Mesendoderm (in vitro differentiated cells): ENCODE results near the gene CHRNA4.

Experiments used
- DNase-seq: peaks from one replicate; pipeline ENCODE4 v3.0.0; 2013
- H2AK5ac ChIP-seq: 2 replicates; pipeline ENCODE4 v1.6.1; 2013; ENCODE audit warnings: low read length, inconsistent platforms
- H2BK120ac ChIP-seq: 2 replicates; pipeline ENCODE4 v1.6.1; 2013; ENCODE audit warnings: low read depth, mild to moderate bottlenecking, low read length, moderate library complexity, mixed read lengths
- H2BK15ac ChIP-seq: replicated peaks from 2 replicates; pipeline ENCODE4 v1.6.1; 2013; ENCODE audit warnings: low read depth, mild to moderate bottlenecking, moderate library complexity
- H2BK5ac ChIP-seq: 2 replicates; pipeline ENCODE4 v1.6.1; 2013; ENCODE audit warnings: low read length, inconsistent platforms
- H3K18ac ChIP-seq: 2 replicates; pipeline ENCODE4 v1.6.1; 2013; ENCODE audit warnings: mild to moderate bottlenecking, low read length, mixed read lengths
- H3K23ac ChIP-seq: one replicate; pipeline ENCODE4 v1.6.1; 2013; ENCODE audit warnings: low read length
- H3K27ac ChIP-seq: 2 replicates; pipeline ENCODE4 v1.5.1; 2013; ENCODE audit warnings: low read depth, mild to moderate bottlenecking, inconsistent platforms, low read length, moderate library complexity
- H3K27me3 ChIP-seq: 2 replicates; pipeline ENCODE4 v1.6.1; 2013; ENCODE audit warnings: low read length, control low read depth, mild to moderate bottlenecking, inconsistent platforms; ENCODE audit not compliant: insufficient read depth, poor library complexity
- H3K36me3 ChIP-seq: 2 replicates; pipeline ENCODE4 v1.6.1; 2013; ENCODE audit warnings: low read length, inconsistent platforms; ENCODE audit not compliant: control insufficient read depth, insufficient read depth
- H3K4ac ChIP-seq: one replicate; pipeline ENCODE4 v1.6.1; 2013; ENCODE audit warnings: low read depth, mild to moderate bottlenecking, low read length, moderate library complexity
- H3K4me1 ChIP-seq: 2 replicates; pipeline ENCODE4 v1.6.1; 2013; ENCODE audit warnings: low read depth, low read length, inconsistent platforms; ENCODE audit not compliant: control insufficient read depth
- H3K4me2 ChIP-seq: 2 replicates; pipeline ENCODE4 v1.6.1; 2013; ENCODE audit warnings: low read length
- H3K4me3 ChIP-seq: 2 replicates; pipeline ENCODE4 v1.5.1; 2013; ENCODE audit warnings: mild to moderate bottlenecking, low read length
- H3K56ac ChIP-seq: one replicate; pipeline ENCODE4 v1.6.1; 2013; ENCODE audit warnings: low read length
- H3K79me1 ChIP-seq: 2 replicates; pipeline ENCODE4 v1.6.1; 2013; ENCODE audit warnings: low read length, inconsistent platforms
- H3K79me2 ChIP-seq: 2 replicates; pipeline ENCODE4 v1.6.1; 2013; ENCODE audit warnings: mild to moderate bottlenecking, low read length; ENCODE audit not compliant: control insufficient read depth, insufficient read depth
- H3K9ac ChIP-seq: 2 replicates; pipeline ENCODE4 v1.6.1; 2013; ENCODE audit warnings: low read length, inconsistent platforms
- H4K5ac ChIP-seq: one replicate; pipeline ENCODE4 v1.6.1; 2013; ENCODE audit warnings: low read length
- H4K8ac ChIP-seq: one replicate; pipeline ENCODE4 v1.6.1; 2013; ENCODE audit warnings: low read depth, mild to moderate bottlenecking, control low read depth, low read length, moderate library complexity
- WGBS: extraction: QIAGEN DNeasy Blood & Tissue Kit; methylation state at CpG from one replicate; pipeline ENCODE4 v1.1.7; 2013; ENCODE audit warnings: low lambda C conversion rate, missing lambda C conversion rate; ENCODE audit not compliant: insufficient coverage; ENCODE audit errors: extremely low coverage; 5-methylcytosine and 5-hydroxymethylcytosine counted together

CHRNA4 gene

DNA sequence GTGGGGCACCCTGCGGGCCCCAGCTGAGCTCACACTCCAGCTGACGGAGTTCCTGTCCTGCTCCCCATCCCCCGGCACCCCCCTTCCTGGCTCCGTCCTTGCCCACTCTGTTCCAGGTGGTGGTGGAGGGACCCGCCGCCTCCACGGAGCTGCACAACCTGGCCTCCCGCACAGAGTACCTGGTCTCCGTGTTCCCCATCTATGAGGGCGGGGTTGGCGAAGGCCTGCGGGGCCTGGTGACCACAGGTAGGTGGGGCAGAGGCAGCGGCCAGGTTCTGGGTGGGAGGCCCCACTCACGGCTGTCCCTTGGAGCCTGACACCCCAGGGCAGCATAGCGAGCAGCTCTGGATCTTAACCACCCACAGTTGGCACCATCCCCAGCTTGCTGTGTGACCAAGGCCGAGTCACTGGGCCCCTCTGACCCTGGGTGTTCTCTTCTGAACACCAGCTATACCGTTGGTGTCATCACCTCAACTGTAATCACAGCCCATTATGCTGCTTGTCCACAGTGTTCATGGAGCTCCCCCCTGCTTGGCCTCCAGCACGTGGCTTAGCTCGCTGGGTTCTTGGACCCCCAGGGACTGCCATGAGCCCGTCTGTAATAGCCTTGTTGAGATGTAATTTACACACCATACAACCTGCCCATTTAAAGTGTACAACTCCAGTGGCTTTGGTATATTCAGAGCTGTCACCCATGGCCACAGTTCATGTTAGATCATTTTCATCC lies 50.7 kb downstream of the CHRNA4 start:
- no peak overlapping the region for H2BK15ac ChIP-seq
- no peak overlapping the region for H3K27ac ChIP-seq
- H3K36me3 ChIP-seq, result no peaks in the 10 kb centered on the region
- no peak overlapping the region for H4K8ac ChIP-seq
- no peaks in the 10 kb centered on the region for H3K4me1 ChIP-seq
- WGBS, result no CpG with 5 or more reads among the region's 20 CpGs
- no peaks in the 10 kb centered on the region for H3K79me2 ChIP-seq
- H3K27me3 ChIP-seq, result no peaks in the 10 kb centered on the region
- H3K4me3 ChIP-seq, result no peak overlapping the region
- no peak overlapping the region for H3K56ac ChIP-seq
- H3K23ac ChIP-seq, result no peak overlapping the region
- H3K4ac ChIP-seq, result no peak overlapping the region
- H2AK5ac ChIP-seq, result no peak overlapping the region
- H3K18ac ChIP-seq, result no peak overlapping the region
- no peak for DNase-seq
- H3K4me2 ChIP-seq, result no peak overlapping the region
- H2BK120ac ChIP-seq, result no peak overlapping the region
- no peak overlapping the region for H2BK5ac ChIP-seq
- no peaks in the 10 kb centered on the region for H3K79me1 ChIP-seq
- no peak overlapping the region for H3K9ac ChIP-seq
- H4K5ac ChIP-seq, result no peak overlapping the region

DNA sequence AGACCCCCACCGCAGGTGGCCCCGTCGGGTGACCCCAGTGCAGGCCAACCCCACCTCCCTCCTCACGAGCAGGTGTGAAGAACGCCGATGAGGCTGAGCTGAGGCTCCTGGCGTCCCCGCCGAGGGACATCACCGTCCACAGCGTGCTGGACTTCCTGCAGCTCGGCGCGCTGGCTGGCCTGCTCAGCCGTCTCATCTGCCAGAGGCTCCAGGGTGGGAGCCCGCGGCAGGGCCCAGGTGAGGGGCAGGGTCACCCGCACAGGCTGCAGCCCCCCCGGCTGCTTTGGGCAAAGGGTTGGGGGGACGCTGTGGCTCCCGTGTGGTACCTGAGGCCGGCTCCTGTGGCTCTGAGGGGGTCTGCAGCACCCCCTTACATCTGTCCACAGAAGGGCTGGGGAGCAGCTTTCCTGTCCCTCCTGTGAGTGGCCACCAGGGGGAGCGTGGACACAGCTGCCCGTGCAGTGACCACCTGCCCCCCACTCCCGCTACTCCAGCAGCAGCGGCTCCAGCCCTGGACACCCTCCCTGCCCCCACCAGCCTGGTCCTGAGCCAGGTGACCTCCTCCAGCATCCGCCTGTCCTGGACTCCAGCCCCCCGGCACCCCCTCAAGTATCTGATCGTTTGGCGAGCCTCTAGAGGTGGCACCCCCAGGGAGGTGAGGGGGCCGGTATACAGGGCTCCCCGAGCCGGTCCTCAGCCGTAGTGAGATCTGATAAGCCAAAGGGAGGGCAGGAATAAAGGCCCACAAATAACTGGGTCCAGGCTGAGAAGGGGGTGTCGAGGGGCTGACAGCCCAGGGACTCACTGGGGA lies 51.7 kb downstream of the CHRNA4 start:
- H3K4me1 ChIP-seq, result no peaks in the 10 kb centered on the region
- no peak overlapping the region for H3K4me2 ChIP-seq
- H3K4ac ChIP-seq, result no peak overlapping the region
- no peak overlapping the region for H3K18ac ChIP-seq
- H3K79me1 ChIP-seq, result no peaks in the 10 kb centered on the region
- no peak overlapping the region for H2BK15ac ChIP-seq
- peak; percentile 25 for DNase-seq
- no peak overlapping the region for H2BK120ac ChIP-seq
- H3K9ac ChIP-seq, result no peak overlapping the region
- no peak overlapping the region for H3K4me3 ChIP-seq
- H3K27me3 ChIP-seq, result no peaks in the 10 kb centered on the region
- WGBS, result no CpG with 5 or more reads among the region's 35 CpGs
- no peaks in the 10 kb centered on the region for H3K36me3 ChIP-seq
- no peak overlapping the region for H4K8ac ChIP-seq
- no peak overlapping the region for H3K56ac ChIP-seq
- no peak overlapping the region for H3K27ac ChIP-seq
- H4K5ac ChIP-seq, result no peak overlapping the region
- no peak overlapping the region for H3K23ac ChIP-seq
- no peak overlapping the region for H2AK5ac ChIP-seq
- H2BK5ac ChIP-seq, result no peak overlapping the region
- no peaks in the 10 kb centered on the region for H3K79me2 ChIP-seq

DNA sequence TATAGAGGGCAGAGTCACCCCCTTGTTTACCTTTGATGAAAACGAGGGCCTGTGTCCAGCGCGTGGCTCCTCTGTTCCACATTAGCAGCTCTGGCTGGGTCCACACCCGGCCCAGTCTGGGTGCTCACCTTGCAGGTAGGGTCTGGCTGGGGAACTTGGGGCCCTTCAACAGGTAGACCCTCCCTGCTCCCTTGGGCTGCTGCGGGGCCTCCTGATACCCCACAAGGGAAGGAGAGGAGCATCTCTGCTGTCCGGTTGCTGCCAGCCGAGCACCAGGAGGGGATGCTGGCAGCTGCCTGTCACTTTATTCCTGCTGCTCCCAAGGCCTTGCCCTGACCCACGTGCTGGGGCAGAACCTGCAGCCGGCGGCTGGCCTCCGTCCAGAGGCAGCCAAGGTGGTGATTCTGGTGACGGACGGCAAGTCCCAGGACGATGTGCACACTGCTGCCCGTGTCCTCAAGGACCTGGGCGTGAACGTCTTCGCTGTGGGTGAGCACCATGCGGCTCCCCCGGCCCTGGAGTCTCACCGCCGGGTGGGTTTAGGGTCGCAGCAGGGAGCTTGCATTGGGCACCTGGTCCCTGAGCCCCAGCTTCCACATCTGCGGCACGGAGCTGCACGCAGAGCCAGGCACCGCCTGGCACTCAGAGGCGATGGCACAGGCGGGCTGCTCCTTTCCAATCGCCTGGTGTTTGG lies 52.8 kb downstream of the CHRNA4 start:
- Histone ChIP-seq H4K5ac (no peak overlapping the region), H3K23ac (no peak overlapping the region), H4K8ac (no peak overlapping the region), H3K36me3 (no peaks in the 10 kb centered on the region), H3K79me2 (no peaks in the 10 kb centered on the region), H3K4me3 (no peak overlapping the region), H2BK15ac (no peak overlapping the region), H3K27me3 (no peaks in the 10 kb centered on the region), H3K79me1 (no peaks in the 10 kb centered on the region), H3K4me2 (no peak overlapping the region), H3K18ac (no peak overlapping the region), H3K27ac (no peak overlapping the region), H3K56ac (no peak overlapping the region), H2BK5ac (no peak overlapping the region), H3K4me1 (no peaks in the 10 kb centered on the region), H3K9ac (no peak overlapping the region), H2BK120ac (no peak overlapping the region), H3K4ac (no peak overlapping the region), H2AK5ac (no peak overlapping the region)
- no peak for DNase-seq
- no CpG with 5 or more reads among the region's 30 CpGs for WGBS

DNA sequence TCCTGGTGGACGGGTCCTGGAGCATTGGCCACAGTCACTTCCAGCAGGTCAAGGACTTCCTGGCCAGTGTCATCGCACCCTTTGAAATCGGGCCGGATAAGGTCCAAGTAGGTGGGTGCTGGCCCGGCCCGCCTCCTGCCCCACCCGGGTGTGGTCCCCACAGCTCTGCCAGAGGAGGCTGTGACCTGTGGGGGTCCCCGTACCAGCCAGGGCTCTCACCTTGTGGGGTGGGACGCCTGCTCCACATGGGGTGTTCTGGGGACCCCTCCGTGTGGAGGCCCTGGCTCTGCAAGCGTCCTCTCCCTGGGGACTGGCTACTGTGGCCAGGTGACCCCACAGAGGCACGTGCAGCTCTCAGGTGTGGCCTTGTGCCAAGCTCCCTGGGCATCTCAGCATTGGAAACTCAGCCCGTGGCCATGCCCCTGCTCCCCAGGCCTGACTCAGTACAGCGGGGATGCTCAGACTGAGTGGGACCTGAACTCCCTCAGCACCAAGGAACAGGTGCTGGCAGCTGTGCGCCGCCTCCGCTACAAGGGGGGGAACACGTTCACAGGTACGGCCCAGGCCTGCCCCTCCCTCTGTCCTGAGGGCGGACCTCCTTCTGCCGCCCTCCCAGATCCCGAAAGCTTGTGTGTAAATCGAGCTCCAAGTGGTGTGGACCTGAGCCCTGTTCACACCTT lies 53.5 kb downstream of the CHRNA4 start:
- H3K56ac ChIP-seq, result no peak overlapping the region
- H3K79me2 ChIP-seq, result no peaks in the 10 kb centered on the region
- H2BK15ac ChIP-seq, result no peak overlapping the region
- H3K79me1 ChIP-seq, result no peaks in the 10 kb centered on the region
- H3K27me3 ChIP-seq, result no peaks in the 10 kb centered on the region
- no peak overlapping the region for H4K8ac ChIP-seq
- no peak overlapping the region for H3K27ac ChIP-seq
- H3K9ac ChIP-seq, result no peak overlapping the region
- no peak overlapping the region for H3K23ac ChIP-seq
- no peak overlapping the region for H2AK5ac ChIP-seq
- H4K5ac ChIP-seq, result no peak overlapping the region
- no peak overlapping the region for H3K4ac ChIP-seq
- H3K18ac ChIP-seq, result no peak overlapping the region
- no peak for DNase-seq
- H3K4me3 ChIP-seq, result no peak overlapping the region
- no peak overlapping the region for H2BK120ac ChIP-seq
- H3K4me2 ChIP-seq, result no peak overlapping the region
- H3K36me3 ChIP-seq, result no peaks in the 10 kb centered on the region
- no CpG with 5 or more reads among the region's 23 CpGs for WGBS
- H2BK5ac ChIP-seq, result no peak overlapping the region
- H3K4me1 ChIP-seq, result no peaks in the 10 kb centered on the region

DNA sequence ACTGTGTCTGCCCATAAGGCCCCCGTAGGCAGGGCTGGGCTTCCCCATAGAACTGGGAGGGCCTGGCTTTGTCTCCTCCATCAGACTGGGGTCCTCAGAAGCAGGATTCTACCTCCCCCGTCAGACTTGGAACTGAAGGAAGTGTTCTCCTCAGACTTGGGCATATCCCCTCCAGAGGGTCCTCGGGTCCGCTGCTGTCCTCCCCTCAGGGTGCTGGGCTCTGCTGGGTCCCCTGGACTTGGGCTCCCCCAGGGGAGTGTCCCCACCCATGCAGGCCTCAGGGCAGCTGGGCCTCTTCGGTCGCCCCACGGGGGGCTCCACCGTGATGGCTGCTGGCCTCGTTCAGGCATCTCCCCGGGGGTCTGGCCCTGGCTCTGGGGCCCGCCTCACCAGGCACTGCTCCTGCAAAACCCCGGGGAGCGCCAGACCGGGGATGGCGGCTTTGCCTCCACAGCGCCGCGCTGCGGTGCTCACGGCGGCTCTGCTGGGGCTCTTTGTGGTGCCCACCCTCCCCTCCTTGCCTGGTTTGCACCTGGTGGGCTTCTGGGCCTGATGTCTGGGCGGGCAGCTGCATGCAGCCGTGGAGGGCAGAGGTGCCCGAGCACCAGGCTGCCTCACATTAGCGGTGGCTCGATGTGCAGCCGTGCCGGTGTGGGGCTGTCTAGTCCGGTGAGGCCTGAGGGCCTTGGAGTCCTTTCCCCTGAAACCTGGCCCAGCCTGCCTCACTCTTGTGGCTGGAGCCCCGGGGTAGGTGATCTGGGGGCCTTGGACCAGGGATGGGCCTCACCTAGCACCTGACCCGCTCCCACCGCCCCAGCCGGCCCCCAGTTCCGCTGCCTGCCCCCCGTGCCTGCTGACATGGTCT lies 54.2 kb downstream of the CHRNA4 start:
- DNase-seq, result no peak
- H3K9ac ChIP-seq, result no peak overlapping the region
- no CpG with 5 or more reads among the region's 35 CpGs for WGBS
- no peak overlapping the region for H4K5ac ChIP-seq
- H3K27me3 ChIP-seq, result no peaks in the 10 kb centered on the region
- no peak overlapping the region for H3K4ac ChIP-seq
- H3K4me3 ChIP-seq, result no peak overlapping the region
- H2BK15ac ChIP-seq, result no peak overlapping the region
- no peaks in the 10 kb centered on the region for H3K79me1 ChIP-seq
- H3K27ac ChIP-seq, result no peak overlapping the region
- no peak overlapping the region for H4K8ac ChIP-seq
- no peak overlapping the region for H3K23ac ChIP-seq
- H3K36me3 ChIP-seq, result no peaks in the 10 kb centered on the region
- H3K79me2 ChIP-seq, result no peaks in the 10 kb centered on the region
- no peak overlapping the region for H2BK120ac ChIP-seq
- H3K4me1 ChIP-seq, result no peaks in the 10 kb centered on the region
- H3K56ac ChIP-seq, result no peak overlapping the region
- no peak overlapping the region for H2AK5ac ChIP-seq
- H3K4me2 ChIP-seq, result no peak overlapping the region
- H3K18ac ChIP-seq, result no peak overlapping the region
- H2BK5ac ChIP-seq, result no peak overlapping the region
